Measurements from ENCODE around the gene ZNF433.

- TF ChIP-seq CTCF (IDR thresholded peaks at IDR 0.05) (no peak), ZFX (IDR thresholded peaks at IDR 0.05; ENCODE audit: borderline replicate concordance) (no peak)
Observed at GRCh38 chr19:12077375-12077774, 41.9 kb upstream of the ZNF433 start.

All from 22Rv1 (cell line).